HG02973 (cell line): ENCODE results near the gene MINDY1.
A peak's percentile ranks its signal among the peaks of the same experiment; 100 is the strongest.

Source experiments
- ATAC-seq: cut with Tn5 transposase; IDR thresholded peaks from one replicate; pipeline ENCODE4 v1.9.1; 2021; ENCODE audit warnings: moderate library complexity; ENCODE audit not compliant: unreplicated experiment

Gene MINDY1, protein sequence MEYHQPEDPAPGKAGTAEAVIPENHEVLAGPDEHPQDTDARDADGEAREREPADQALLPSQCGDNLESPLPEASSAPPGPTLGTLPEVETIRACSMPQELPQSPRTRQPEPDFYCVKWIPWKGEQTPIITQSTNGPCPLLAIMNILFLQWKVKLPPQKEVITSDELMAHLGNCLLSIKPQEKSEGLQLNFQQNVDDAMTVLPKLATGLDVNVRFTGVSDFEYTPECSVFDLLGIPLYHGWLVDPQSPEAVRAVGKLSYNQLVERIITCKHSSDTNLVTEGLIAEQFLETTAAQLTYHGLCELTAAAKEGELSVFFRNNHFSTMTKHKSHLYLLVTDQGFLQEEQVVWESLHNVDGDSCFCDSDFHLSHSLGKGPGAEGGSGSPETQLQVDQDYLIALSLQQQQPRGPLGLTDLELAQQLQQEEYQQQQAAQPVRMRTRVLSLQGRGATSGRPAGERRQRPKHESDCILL

DNA sequence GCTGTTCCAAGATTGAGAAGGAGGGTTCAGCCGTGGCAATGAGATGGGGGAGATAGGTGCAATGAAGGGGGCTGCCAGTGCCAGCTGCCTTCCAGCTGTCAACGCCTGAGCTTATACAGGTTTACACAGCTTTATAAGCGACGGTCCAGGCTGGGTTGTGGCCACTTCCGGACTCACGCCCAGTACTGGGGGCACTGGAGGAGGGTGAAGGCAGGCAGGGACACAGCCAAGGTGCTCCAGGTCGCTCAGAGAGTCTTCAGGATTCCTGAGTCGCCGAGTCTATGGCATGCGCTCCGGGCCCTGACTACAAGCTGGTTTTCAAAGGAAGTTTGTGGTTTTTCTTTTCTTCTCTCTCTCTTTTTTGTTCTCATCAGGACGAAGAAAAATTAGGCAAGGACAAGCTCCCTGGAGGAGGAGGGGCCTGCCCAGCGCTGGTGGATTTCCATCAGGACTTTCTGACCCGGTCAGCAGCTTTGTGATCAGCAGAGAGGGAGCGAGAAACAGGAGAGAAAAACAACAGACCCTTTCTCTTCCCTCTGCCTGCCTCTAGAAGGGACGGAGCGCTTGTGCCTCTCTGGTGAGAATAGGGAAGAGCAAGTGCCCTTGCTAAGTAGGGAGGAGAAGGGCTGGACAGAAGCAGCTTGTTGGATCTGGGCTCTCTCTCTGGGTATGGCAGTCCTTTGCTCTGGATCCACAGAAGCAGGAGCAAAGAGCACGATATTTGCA lies at the start of gene MINDY1:
MINDY1 (minus strand) TSS at position 576 of the 726 bp plus-strand sequence. CDS start 4,285 bp downstream, outside the sequence.
- no peak for ATAC-seq

DNA sequence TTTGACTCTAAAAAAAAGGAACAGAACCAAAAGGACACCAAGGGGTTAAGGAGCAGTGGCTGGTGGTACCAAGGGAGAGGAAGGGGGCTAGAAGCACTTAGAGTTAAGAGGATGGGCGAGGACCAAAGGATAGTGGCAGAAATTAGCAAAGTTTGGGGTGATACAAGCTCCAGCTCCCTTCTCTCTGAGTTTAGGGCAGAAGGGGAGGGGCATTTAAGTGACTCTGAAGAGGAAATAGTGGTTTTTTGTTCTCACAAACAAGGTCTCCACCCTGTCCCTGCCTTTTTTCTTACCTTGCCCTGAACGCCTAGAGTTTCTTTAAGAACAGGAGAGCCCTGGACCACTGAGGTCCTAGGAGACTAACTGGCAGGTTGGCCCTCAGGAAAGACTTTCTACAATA lies 49.4 kb upstream of the MINDY1 start:
- ATAC-seq: no peak

DNA sequence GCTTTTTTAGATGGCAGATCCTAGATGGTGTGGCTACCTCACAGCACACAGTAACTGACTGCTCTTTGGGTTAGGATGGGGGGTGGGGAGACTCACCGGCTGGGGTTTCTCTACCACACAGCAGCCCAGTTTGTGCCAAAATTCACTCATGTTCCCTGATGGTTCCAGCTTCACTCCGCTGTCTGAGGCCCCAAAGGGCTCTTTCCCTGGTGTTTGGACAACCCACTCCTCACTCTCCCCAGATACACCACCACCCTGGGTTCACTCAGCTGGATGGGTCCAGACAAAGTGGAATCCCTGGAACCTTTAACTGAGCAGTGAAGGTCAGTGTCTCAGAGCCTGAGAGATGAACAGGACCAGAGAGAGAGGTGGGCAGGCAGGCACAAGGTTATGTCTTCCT lies 48.9 kb upstream of the MINDY1 start:
- ATAC-seq: no peak

DNA sequence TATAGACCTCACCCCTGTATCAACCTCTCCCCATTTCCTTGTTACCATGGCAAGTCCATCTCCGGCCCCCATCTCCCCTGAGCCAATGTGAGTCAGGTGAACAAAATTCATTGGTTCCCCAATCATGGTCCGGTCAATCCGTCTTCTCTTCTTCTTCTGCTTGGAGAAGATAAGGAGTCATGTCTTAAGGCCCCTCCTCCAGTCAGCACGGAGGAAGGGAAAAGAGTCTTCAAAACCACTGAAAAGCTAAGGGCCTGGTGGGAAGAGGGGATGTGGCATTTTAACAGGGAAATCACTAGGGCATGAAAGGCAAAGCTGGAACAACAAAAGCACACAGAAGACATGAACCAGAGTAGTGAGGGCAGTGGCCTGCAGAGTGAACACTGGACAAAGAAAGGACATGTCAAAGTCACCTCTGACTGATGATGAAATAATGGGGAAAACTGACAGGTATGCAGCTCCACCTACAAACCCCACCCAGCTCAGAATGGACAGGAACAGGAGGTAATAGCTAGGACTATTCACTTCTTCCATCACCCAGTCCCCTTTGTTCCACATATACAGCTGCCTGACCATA lies 48.4 kb upstream of the MINDY1 start:
- no peak for ATAC-seq

DNA sequence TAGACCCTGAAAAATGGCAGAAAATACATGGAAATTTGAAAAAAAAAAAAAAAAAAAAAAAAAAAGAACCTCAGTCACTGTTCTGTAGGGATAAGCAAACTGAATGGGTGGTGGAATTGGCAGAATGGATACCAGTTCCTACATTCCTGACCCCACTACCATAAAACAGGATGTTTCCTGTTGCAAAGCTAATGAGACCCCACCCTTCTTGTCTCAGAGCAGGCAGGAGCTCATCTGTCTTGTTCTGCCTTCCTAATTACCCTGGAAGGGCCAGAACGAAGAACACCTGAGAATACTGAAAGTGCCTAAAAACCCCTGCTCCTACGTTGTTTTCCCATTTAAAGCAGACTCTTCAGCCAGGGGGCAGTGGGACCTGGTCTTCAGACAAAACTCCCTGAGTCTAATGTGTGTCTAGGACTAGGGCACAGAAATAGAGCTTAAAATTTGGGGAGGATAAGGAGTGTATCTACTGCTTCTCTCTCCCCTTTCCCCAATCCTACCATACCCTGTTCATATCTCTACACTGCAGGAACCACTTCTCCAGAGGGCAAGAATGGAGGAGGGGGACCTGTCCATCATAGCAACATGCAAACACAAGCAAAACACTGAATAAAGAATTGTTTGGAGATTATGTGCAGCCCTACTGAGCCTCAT lies 44.8 kb upstream of the MINDY1 start:
- no peak for ATAC-seq

DNA sequence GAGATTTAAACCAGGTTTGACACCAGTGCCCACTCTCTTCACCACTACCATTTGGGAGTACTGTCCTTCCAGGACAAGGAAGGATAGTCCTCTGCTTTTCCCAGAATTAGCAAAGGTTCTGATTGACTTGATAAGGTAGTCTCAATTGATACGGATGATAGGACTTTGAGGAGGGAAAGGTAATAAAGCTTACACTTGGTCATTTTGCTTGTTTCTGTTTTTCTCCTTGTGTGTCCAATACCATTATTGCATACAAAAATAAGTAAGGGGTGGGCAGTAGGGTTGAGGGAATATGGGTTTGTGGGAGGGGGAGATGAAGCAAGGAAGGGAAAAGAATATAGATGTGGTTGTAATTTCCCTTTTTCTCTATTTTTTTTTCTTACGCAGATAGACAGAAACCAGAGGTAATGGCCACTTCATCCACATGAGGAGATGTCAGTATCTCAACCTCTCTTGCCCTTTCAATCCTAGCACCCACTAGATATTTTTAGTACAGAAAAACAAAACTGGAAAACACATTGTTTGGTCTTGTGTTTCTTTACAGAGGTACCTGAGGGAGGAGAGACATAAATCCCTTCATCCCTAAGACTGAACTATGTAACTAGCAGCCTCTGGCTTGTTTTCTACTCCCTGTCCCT lies 43.5 kb upstream of the MINDY1 start:
- no peak for ATAC-seq

DNA sequence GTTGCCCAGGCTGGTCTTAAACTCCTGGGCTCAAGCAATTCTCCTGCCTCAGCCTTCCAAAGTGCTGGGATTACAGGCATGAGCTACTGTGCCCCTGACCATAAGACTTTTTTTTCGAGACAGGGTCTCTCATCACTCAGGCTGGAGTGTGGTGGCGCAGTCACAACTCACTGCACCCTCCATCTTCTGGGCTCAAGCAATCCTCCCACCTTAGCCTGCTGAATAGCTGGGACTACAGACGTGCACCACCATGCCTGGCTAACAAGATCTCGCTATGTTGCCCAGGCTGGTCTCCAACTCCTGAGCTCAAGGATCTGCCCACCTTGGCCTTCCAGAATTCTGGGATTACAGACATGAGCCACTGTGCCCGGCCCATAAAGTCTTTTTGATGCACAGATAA lies 42.8 kb upstream of the MINDY1 start:
- ATAC-seq: no peak

DNA sequence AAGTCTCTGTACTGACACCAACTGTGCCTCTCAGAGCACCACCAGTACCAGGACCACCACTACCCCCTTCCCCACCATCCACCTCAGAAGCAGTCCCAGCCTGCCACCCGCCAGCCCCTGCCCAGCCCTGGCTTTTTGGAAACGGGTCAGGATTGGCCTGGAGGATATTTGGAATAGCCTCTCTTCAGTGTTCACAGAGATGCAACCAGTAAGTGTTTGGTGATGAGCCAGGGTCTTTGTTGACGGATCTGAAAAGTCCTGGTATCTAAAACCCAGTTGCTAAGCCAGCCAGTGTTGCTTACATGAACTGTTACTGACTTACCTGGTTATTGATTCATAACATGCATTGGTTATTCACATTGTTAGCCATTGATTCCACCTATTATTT lies 41.9 kb upstream of the MINDY1 start:
- ATAC-seq: no peak

DNA sequence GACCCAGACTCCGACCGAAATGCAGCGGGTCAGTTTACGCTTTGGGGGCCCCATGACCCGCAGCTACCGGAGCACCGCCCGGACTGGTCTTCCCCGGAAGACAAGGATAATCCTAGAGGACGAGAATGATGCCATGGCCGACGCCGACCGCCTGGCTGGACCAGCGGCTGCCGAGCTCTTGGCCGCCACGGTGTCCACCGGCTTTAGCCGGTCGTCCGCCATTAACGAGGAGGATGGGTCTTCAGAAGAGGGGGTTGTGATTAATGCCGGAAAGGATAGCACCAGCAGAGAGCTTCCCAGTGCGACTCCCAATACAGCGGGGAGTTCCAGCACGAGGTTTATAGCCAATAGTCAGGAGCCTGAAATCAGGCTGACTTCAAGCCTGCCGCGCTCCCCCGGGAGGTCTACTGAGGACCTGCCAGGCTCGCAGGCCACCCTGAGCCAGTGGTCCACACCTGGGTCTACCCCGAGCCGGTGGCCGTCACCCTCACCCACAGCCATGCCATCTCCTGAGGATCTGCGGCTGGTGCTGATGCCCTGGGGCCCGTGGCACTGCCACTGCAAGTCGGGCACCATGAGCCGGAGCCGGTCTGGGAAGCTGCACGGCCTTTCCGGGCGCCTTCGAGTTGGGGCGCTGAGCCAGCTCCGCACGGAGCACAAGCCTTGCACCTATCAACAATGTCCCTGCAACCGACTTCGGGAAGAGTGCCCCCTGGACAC lies 41.4 kb upstream of the MINDY1 start:
- ATAC-seq: peak; percentile 63

DNA sequence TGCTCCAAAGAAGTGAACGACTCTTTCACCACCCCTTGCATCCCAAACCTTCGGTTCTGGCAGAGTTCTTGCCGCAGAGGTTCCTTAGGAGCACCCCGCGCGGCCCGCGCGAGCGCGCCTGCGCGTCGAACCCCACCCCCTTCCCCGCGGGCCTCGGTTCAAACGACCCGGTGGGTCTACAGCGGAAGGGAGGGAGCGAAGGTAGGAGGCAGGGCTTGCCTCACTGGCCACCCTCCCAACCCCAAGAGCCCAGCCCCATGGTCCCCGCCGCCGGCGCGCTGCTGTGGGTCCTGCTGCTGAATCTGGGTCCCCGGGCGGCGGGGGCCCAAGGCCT lies 40.9 kb upstream of the MINDY1 start, which contains the start of gene C1orf56:
C1orf56 (plus strand) TSS at position 161 of the 334 bp plus-strand sequence; CDS start at position 258, 97 bp downstream.
- ATAC-seq: peak; percentile 36

DNA sequence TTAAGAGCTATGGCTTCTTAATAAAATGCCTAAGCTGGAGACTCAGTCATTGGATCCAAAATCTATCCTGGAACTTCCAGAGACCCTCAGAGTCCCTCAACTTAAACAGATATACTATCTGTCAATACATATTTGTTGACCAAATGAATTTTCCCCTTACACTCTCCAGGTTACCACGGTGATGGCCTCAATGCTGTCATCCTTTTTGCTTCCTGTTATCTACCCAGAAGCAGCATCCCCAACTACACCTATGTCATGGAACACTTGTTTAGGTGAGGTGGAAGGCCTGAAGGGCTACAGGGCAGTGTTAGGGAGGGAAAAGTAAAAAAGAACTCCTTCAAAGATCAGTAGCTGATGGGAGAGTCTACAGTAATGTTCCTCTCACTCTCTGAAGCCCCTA lies 36.5 kb upstream of the MINDY1 start:
- no peak for ATAC-seq

DNA sequence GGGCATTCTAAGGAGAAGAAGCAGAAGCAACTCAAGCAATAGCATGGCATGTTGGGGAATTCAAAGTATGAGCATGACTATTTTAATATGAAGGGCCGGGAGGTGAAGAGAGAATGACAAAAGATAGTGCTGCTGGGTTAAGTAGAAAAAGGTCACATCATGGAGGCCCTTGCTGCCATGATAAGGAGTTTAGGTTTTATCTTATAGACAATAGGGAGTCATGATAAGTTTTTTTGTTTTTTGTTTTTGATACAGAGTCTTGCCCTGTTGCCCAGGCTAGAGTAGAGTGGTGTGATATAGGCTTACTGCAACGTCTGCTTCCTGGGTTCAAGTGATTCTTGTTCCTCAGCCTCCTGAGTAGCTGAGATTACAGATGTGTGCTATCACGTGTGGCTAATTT lies 32.8 kb upstream of the MINDY1 start:
- no peak for ATAC-seq

DNA sequence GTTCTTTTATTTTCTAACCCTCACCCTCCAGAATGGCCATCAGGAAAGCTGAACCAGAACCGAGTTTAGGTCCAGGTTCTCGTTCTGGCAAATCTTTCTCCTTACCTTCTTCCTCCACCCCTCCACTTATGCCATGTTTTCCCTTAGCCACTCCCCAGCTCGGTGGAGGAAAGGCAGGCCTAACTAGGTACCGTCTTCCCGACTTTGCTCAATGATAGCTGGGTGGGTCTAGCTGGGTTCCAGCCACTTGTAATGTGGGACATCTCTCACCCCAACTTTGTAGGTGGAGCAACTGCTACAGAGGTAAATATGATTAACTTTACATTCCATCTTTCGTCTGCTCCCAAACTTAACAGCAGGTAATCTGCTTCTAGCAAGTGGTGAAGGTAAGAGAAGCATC lies 30.3 kb upstream of the MINDY1 start:
- no peak for ATAC-seq

DNA sequence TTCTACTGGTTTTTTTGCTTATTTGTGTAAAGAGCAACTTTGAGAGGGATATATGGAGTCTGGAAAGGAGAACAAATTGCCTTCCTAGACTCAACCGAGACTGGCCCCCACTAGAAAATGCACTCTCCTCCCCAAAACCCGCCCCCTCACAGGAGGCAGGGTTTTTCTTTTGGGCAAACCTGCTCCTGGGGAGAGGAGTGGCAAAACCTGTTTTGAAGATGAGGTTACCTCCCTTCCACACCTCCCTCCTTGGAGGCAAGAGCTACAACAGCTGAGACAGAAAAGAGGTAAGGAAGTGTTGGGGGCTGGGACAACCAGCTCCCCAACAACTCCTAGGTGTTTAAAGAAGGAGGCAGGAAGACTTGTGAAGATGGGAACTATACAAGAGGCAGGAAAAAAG lies 29.7 kb upstream of the MINDY1 start, which contains the start of gene BNIPL:
BNIPL (plus strand) TSS at position 231 of the 400 bp plus-strand sequence; CDS start at position 371, 140 bp downstream.
- no peak for ATAC-seq

DNA sequence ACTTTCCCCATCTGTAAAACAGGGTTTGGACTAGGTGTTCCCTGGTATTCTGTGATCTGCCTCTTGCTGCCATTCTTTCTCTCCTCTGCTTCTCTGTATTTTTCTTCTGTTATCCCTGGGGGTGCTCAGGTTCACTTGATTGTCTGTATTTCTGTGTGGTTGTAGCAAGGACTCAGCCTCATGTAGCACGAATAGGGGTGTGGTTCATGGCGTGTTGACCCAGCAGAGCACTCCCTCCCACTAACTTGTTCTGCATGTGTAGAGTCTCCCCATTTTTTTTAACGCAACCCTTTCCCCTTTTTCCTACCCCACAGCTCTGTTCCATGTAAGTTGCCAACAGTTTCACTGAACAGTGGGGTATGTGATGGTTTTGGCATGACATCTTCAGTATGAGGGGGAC lies 28.5 kb upstream of the MINDY1 start:
- no peak for ATAC-seq

DNA sequence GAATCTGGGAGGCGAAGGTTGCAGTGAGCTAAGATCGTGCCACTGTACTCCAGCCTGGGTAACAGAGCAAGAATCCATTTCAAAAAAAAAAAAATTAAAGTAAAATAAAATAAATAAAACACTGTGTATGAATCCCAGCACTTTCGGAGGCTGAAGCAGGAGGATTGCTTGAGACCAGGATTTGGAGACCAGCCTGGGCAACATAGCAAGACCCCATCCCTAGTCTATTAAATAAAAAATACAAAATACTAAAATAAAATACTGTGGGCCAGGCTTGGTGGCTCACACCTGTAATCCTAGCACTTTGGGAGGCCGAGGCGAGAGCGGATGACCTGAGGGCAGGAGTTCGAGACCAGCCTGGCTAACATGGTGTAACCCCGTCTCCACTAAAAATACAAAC lies 25.5 kb upstream of the MINDY1 start:
- no peak for ATAC-seq

DNA sequence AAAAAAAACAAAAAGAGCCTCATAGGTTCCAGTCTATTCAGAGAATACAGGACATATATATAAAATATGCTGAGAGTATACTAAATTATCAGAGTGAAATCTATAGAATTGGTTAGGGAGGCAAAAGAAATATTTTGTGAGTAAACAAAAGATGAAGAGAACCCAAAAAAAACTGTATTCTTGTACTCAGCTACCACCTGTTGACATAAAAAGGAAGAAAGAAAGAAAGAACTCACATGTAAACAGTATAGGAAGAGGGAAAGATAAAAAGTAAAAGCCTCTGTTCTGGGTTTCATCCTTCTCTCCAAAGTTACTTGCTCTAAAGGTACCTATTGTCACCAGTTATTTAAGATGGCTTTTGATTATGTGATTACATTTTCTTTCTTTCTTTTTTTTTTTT lies 19.8 kb upstream of the MINDY1 start:
- ATAC-seq: no peak

DNA sequence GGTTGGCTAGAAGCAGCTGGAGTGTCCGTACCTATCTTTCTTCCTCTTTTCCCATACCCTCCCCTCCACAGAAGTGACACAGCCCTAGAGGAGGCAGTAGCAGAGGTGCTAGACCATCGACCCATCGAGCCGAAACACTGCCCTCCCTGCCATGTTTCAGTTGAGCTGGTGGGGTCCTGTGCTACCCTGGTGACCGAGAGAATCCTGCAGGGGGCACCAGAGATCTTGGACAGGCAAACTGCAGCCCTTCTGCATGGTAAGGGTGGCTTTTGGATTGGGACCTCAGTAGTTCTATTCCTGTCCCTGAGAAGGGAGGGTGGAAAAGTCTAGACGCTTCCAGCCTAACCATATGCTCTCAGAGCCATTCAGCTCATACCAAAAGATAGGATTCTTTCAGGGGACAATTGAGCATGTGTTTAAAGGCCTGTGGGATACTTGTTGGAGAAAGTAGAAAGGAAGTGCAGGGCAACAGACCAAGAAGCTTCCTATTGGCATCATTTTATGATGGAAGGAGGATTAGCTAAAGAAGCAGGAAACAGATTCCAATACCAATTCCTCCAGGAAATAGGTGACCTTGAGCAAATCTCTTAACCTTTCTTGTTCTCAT lies 17.9 kb upstream of the MINDY1 start:
- no peak for ATAC-seq

DNA sequence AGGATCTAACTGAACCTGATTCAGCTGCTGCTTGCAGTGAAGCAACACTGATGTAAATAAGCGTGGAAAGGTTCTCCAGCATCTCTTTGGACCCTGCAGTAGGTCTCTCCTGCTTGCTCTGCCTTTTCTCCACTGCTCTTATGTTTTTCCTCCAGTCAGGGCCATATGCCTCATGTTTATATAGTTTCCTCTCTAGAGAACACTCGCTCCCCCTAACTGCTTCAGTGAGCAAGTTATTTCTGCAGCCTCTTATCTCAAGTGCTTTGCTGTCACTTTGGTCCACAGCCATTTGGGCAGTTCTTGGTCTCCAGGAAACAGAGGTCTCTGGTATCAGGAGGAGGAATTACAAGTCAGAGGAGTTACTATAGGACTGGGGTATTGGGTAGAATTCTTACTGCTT lies 6.8 kb upstream of the MINDY1 start:
- no peak for ATAC-seq
